BE2C (cell line): ENCODE measurements around the gene TBC1D10A.

Experiments
- DNase-seq: peaks from one replicate; pipeline ENCODE4 v3.0.0-alpha.2; 2020
- H3K27me3 ChIP-seq: fragments of 250-450 bp; sonication (Bioruptor Pico); 2 replicates; pipeline ENCODE4 v1.5.1; 2020; ENCODE audit warnings: mild to moderate bottlenecking
- H3K36me3 ChIP-seq: fragments of 250-450 bp; sonication (Bioruptor Pico); 2 replicates; pipeline ENCODE4 v1.5.1; 2020; ENCODE audit warnings: mild to moderate bottlenecking
- H3K4me1 ChIP-seq: fragments of 250-450 bp; sonication (Bioruptor Pico); 2 replicates; pipeline ENCODE4 v1.5.1; 2020
- H3K4me3 ChIP-seq: 2 replicates; pipeline ENCODE4 v1.5.1; 2011; ENCODE audit warnings: low read depth, low read length
- H3K9me3 ChIP-seq: fragments of 250-450 bp; sonication (Bioruptor Pico); 2 replicates; pipeline ENCODE4 v1.5.1; 2020
- TF ChIP-seq, protein P1 (sequence below): IDR thresholded peaks from 2 replicates; pipeline ENCODE4 v1.5.1; 2012; ENCODE audit warnings: mild to moderate bottlenecking, low read depth, low read length

TBC1D10A gene

GRCh38 chr22:30308093-30308492 is 18.6 kb downstream of the TBC1D10A start:
- no peaks in the 10 kb centered on the region for H3K9me3 ChIP-seq
- no peak overlapping the region for H3K4me3 ChIP-seq
- TF ChIP-seq, protein P1, sequence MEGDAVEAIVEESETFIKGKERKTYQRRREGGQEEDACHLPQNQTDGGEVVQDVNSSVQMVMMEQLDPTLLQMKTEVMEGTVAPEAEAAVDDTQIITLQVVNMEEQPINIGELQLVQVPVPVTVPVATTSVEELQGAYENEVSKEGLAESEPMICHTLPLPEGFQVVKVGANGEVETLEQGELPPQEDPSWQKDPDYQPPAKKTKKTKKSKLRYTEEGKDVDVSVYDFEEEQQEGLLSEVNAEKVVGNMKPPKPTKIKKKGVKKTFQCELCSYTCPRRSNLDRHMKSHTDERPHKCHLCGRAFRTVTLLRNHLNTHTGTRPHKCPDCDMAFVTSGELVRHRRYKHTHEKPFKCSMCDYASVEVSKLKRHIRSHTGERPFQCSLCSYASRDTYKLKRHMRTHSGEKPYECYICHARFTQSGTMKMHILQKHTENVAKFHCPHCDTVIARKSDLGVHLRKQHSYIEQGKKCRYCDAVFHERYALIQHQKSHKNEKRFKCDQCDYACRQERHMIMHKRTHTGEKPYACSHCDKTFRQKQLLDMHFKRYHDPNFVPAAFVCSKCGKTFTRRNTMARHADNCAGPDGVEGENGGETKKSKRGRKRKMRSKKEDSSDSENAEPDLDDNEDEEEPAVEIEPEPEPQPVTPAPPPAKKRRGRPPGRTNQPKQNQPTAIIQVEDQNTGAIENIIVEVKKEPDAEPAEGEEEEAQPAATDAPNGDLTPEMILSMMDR = no peak
- H3K36me3 ChIP-seq = no peaks in the 10 kb centered on the region
- H3K27me3 ChIP-seq = no peaks in the 10 kb centered on the region
- no peaks in the 10 kb centered on the region; the same call in 1 of the 2 replicates for H3K4me1 ChIP-seq
- no peak for DNase-seq

DNA sequence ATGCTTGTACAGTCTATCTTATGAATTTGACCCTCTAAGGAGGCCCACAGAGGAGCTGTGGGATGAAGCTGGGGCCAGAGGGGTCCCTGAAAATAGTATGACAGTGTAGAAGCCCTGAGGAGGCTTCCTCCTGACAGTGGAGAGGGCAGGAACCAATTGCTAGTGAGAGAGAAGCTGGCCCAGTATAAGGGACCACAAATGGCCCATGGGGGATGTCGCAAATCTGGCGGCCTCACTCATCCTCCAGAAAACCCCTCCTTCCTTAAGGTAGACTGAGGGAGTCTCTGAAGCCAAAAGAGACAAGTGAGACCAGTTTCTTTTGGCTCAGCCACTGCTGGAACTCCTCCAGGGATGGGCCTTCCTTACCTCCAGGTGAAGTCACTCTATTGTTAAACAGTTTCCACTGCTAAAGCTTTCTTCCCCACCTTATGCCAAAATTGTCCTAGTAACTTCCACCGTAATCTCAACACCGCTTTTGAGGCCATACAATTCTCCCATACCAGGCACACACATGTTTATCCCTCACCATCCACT is 19.6 kb downstream of the TBC1D10A start:
- Histone ChIP-seq H3K36me3 (no peaks in the 10 kb centered on the region), H3K4me1 (no peaks in the 10 kb centered on the region; the same call in 1 of the 2 replicates), H3K27me3 (no peaks in the 10 kb centered on the region), H3K4me3 (no peak overlapping the region), H3K9me3 (no peaks in the 10 kb centered on the region)
- TF ChIP-seq, protein P1 = no peak
- no peak for DNase-seq

- no peak for DNase-seq
- H3K9me3 ChIP-seq = no peaks in the 10 kb centered on the region
- TF ChIP-seq, protein P1 = no peak
- no peaks in the 10 kb centered on the region for H3K27me3 ChIP-seq
- no peaks in the 10 kb centered on the region for H3K36me3 ChIP-seq
- H3K4me1 ChIP-seq = no peaks in the 10 kb centered on the region; the same call in 1 of the 2 replicates
- H3K4me3 ChIP-seq = no peak overlapping the region
Measured at GRCh38 chr22:30306627-30307011, 20.1 kb downstream of the TBC1D10A start.

- H3K4me3 ChIP-seq = no peak overlapping the region
- no peaks in the 10 kb centered on the region; the same call in 1 of the 2 replicates for H3K4me1 ChIP-seq
- no peaks in the 10 kb centered on the region for H3K27me3 ChIP-seq
- TF ChIP-seq, protein P1 = no peak
- H3K9me3 ChIP-seq = no peaks in the 10 kb centered on the region
- DNase-seq = no peak
- H3K36me3 ChIP-seq = no peaks in the 10 kb centered on the region
Measured at GRCh38 chr22:30305906-30306626, 20.7 kb downstream of the TBC1D10A start.

DNA sequence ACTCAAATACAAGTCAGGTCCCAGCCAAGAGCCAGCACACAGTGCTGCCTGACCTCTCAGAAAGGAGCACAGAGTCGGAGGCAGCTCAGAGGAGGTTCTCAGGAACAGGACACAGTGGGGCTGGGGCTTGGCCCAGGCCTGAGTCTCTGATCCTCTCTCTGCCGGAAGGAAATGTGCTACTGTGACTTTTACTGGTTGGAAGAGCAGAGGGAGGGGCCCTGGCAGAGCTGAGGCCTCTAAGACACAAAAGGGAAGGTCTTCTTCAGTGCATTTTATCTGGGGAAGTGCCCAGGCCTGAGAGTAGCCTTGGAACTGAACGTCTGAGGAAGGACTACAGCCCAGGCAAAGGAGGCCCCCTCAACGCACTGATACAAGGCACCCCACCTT is 21.2 kb downstream of the TBC1D10A start:
- TF ChIP-seq, protein P1 = no peak
- Histone ChIP-seq H3K36me3 (no peaks in the 10 kb centered on the region), H3K27me3 (no peaks in the 10 kb centered on the region), H3K9me3 (no peaks in the 10 kb centered on the region), H3K4me1 (no peaks in the 10 kb centered on the region; the same call in 1 of the 2 replicates), H3K4me3 (no peak overlapping the region)
- DNase-seq = no peak

DNA sequence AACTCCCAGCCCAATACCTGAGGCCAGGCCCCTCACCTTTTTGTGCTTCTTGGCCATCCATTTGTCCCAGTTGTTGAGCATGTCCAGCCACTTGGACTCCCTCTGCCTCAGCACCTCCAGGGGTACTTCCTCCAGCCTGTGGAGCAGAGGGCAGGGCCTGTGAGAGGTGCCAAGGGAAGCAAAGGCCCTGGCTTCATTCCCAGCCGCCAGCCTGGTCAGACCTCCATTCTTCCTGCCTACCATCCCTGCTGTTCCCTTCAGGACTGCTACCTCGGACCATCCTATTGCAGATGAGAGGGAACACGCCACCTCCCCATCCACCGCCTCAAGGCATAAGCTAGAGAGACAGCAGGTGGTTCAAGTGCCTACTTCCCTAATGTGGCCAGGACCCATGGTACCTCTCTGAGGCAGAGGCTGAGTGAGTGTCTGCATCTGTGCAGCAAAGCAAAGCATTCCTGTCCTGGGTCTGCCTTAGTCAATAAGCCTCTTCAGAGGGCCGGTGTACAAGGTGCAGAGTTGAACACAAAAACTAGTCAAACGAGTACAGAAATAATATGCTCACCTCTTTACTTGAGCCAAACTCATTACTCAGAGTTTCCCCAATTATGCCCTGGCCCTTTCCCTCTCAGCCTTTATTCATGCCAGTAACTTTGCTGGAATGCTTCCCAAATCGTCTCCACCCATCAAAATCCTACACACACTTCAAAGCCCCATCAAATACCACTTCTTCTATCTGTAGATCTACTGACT is 22.1 kb downstream of the TBC1D10A start:
- no peak overlapping the region for H3K4me3 ChIP-seq
- DNase-seq = no peak
- no peaks in the 10 kb centered on the region for H3K9me3 ChIP-seq
- no peaks in the 10 kb centered on the region for H3K36me3 ChIP-seq
- H3K4me1 ChIP-seq = no peaks in the 10 kb centered on the region; the same call in 1 of the 2 replicates
- TF ChIP-seq, protein P1 = no peak
- H3K27me3 ChIP-seq = no peaks in the 10 kb centered on the region
